Measurements from ENCODE around the gene ATRNL1.

Gene ATRNL1, protein sequence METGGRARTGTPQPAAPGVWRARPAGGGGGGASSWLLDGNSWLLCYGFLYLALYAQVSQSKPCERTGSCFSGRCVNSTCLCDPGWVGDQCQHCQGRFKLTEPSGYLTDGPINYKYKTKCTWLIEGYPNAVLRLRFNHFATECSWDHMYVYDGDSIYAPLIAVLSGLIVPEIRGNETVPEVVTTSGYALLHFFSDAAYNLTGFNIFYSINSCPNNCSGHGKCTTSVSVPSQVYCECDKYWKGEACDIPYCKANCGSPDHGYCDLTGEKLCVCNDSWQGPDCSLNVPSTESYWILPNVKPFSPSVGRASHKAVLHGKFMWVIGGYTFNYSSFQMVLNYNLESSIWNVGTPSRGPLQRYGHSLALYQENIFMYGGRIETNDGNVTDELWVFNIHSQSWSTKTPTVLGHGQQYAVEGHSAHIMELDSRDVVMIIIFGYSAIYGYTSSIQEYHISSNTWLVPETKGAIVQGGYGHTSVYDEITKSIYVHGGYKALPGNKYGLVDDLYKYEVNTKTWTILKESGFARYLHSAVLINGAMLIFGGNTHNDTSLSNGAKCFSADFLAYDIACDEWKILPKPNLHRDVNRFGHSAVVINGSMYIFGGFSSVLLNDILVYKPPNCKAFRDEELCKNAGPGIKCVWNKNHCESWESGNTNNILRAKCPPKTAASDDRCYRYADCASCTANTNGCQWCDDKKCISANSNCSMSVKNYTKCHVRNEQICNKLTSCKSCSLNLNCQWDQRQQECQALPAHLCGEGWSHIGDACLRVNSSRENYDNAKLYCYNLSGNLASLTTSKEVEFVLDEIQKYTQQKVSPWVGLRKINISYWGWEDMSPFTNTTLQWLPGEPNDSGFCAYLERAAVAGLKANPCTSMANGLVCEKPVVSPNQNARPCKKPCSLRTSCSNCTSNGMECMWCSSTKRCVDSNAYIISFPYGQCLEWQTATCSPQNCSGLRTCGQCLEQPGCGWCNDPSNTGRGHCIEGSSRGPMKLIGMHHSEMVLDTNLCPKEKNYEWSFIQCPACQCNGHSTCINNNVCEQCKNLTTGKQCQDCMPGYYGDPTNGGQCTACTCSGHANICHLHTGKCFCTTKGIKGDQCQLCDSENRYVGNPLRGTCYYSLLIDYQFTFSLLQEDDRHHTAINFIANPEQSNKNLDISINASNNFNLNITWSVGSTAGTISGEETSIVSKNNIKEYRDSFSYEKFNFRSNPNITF (N-terminal part only)

DNA sequence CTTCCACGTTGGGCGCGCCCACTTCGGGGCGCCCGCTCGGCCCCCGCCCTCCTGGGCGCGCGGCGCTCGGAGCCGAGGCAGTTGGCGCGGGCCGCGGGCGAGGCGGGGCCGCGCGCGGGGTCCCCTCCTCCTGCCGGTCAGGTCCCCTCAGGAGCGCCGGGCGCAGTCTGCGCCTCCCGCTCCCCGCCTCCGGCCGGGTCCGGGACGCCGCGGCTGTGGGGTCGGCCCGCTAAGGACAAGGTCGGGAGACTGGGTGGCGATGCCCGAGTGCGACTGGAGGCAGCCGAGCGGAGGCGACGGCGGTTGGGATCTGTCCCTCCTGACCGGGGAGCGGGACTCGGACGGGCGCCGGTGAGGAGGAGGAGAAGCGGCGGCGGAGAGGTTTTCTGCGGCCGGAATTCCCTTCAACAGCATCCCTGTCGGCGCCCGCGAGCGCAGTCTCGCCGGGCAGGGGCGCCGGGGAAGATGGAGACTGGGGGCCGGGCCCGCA, at the start of gene ATRNL1:
Gene ATRNL1 (plus strand): TSS at position 80 of the 490 bp plus-strand sequence. CDS start 386 bp downstream, at position 466.
- peak; percentile 60 for DNase-seq

DNA sequence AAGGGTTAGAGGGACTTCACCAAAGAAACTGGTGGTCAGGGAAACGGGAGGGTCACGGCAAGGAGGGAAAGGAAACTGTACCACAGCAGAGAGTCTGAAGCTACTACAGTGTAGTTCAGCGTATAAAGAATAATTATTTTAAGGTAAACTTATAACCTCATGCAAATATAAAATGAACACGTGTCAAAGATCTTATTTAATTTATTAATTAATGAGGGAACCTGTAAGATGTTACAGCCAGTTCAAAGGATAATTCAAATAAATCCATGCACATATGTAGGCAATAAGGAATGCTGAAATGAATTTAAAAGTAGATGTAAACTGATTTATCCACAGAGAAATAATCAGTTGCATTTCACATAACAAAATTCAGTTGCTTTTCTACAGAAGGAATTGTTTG, 49.4 kb upstream of the ATRNL1 start:
- DNase-seq = no peak

DNA sequence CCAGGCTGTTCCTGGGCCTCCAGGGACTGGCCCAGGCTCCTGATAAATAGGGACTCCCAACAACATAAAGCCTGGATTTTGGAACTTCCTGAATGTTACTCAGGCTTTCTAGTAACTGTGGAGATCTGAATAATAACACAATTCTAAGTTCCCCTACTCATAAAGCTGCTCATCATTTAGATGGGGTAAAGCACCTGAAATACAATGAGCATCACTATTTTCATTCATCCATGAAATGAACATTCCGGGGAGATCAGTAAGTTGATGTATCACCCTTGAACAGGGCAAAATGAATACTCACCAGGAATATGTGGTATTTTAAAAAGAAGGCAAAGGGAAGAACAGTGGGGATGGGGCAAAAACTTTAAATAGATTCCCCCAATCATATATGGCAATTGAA, 48.3 kb upstream of the ATRNL1 start:
- DNase-seq = no peak

DNA sequence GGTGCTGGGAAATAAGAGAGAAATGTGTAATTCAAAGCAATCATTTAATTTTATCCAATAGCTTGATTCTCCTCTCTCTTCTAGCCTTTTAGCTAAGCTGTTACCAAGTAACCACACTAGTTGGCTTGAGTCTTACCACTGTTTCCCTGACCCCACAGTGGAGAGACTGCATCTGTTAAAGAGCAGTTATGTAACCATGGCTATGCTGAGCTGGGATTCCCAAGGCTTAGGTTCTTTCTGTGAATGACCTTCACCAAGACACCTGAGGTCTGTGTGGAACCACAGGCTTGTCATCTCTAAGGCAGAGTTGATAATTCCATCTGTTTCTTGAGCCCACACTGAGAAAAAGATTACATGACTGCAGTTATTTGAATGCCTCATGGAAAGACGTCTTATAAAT, 47.7 kb upstream of the ATRNL1 start:
- no peak for DNase-seq

DNA sequence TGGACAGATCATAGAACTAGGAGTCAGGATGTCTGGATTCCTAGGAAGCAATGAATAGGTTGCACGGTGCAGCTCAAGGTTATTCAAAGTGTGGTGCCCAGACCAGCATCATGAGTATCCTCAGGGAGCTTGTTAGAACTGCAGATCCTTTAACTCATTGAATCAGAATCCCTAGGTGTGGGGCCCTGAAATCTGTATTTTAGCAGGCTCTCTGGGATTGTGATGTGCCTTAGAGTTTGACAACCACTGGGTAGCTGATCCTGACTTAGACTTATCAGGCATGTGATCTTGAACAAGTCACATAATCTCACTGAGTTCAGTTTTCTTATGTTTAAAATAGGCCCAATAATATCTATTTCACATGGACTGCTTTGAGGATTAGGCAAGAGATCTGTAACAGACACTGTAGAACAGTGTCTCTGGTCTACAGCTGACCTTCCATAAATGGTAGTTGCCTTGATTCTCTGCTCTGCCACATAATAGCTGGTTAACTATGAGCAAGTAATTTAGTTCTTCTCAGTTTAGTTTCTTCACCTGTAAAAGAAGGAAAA, 46.4 kb upstream of the ATRNL1 start:
- DNase-seq = no peak

DNA sequence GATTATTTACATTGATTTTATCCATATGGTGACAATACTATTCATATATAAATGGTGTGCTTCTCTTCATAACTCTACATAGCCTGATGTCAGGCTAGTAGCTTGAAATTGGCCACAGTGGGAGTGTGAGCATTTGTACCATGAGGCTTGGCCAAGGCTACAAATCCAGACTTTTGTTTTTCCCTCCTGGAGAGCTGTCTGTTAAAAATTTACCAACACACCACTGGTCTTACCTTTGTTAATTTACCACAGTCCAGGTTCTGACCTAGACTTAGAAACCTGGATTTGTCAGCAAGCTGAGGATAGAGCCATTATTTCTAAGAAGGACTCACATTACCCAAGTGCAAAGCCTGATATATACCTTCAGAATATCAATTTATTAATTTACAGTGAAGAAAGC, 45.5 kb upstream of the ATRNL1 start:
- no peak for DNase-seq

DNA sequence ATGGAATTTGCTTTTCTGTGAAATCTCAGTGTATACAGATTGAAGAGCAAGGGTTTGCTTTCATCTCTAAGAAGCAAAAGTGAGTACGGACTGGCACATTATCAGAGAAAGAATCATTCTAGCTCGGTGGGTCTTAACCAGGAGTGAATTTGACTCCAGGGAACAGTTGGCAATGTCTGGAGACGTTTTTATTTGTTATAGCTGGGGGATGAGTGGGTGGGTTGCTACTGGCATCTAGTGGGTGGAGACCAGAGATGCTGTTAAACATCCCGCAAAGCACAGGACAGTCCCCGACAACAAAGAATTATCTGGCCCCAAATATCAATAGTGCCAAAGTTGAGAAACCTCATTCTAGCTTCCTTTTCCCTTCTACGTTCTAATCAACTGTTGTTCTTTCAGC, 43.8 kb upstream of the ATRNL1 start:
- no peak for DNase-seq

DNA sequence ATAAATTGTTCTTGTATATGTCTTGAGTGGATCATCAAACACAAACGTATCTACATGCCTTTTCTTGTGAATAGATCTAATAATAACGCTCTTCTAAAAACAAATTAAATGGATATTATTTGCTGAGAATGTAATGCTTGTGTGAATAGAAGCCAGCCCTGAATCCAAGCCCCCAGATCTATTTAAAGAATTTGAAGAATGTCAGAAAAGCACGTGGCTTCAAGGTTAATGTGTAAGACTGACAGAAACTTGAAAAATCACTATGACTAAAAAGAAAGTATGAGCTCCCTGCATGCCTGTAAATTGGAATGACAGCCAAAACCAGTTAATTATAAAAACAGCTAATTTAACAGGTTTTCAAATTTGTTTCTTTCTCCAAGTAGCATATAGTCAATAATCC, 43.2 kb upstream of the ATRNL1 start:
- DNase-seq = no peak

DNA sequence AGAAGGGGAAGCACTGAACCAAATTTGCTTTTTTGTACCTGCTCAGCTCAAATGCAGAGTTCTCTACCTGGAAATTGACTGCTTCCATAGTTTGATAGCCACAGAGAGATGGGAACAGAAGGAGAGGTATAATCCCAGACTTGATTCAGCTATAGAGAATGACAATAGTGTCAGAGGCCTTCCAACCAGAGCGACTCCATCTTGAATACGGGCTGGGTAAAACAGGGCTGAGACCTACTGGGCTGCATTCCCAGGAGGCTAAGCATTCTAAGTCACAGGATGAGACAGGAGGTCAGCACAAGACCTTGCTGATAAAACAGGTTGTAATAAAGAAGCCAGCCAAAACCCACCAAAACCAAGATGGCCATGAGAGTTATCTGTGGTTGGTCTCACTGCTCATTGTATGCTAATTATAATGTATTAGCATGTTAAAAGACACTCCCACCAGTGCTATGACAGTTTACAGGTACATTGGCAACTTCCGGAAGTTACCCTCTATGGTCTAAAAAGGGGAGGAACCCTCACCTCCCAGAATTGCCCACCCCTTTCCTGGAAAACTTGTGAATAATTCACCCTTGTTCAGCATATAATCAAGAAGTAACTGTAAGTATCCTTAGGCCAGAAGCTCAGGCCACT, 42.7 kb upstream of the ATRNL1 start:
- no peak for DNase-seq

DNA sequence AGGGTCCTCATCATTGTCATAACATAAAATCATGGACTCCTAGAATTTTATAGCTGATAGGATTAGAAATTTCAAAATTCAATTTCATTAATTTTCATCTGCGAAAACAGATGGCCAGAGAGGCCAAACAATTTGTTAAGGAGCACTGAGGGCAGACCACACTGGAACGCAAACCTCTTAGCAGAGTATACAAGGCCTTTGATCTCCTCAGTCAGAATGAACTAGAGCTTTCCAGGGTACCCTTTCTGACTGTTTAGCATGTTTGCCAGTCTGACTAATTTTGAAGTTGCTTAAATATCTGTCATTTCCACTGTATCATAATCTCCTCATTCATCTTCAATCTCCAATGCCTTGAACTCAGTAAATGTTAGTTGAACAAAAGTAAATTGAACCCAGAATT, 41.9 kb upstream of the ATRNL1 start:
- DNase-seq = no peak

DNA sequence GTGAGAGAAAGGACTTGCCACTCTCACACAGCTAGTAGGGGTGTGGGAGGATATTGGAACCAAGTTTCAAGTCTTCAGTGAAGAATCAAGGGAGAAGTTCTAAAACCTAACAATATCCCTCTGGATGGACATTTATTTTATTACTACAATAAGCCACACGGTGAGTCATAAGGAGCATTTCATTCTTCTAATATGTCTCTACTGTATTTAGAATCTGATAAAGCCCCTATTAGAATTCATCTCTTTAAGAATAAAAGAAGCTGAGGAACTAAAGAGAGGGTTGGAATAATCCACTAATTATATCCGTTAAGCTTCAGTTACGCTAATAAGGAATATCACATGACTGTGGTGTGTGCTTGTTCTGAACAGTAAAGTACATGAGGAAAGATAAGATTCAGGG, 40.9 kb upstream of the ATRNL1 start:
- DNase-seq = no peak

DNA sequence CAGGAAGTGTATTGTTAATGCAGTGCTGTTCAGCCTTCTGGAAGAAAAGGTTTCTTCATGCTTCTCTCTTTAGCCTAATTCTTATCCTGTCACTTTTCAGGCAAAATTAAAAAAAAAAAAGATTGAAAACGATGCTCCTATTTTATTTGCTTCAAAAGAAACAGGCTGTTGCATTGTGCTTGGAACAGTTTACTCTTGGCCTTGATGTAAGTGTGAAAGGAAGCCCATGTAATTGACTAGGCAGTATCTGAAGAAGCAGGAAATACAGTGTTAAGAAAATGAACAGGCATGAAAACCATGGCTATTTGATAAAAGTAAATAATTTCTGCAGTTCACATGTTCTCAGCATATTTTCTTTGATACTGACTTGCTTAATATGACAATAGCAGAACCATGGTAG, 40.4 kb upstream of the ATRNL1 start:
- no peak for DNase-seq

DNA sequence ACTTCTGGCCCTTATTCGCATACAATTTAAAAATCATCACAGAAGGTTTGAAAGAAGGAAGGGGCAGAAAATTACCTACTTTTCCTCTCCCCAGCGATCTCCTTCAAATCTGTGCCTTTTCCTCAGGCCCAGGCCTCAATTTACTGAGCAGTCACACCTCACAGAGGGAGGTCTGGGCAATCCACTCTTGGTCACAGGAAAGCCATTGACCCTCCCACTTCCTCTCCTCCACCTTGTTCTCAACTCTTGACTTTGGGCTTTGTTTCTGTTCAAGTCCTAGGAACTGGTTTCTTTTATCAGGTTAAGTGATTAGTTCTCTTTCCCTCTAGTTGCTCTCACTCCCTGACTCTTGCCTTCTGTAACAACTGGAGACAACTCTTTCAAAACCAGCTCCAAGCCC, 37.0 kb upstream of the ATRNL1 start:
- DNase-seq = no peak

DNA sequence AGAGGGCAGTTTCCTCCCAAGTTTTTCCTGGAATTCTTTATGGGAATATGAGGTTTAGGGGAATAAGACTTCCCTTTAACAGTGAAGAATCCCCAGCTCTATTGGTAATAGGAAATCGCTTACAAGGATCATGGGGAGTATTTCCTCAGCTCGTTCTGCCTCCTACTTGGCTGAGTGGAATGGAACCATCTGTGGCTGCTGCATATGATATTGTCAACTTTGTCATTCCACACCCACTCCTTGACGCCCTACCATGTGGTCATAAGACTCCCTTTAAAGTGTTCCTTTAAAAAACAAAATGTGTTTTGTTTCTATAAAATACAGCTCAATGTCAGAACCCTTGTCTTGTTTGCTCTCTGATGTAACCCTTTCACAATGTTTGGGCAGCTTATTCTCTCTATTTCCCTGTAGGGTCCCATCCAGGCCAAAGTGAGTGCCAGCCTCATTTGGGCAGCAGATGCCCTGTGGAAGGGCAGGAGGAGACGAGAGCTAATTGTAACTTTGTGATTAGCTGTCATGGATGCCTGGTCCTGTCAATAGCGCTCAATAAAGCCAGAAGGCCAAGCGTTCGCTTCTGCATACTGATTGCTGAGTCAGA, 33.8 kb upstream of the ATRNL1 start:
- no peak for DNase-seq

DNA sequence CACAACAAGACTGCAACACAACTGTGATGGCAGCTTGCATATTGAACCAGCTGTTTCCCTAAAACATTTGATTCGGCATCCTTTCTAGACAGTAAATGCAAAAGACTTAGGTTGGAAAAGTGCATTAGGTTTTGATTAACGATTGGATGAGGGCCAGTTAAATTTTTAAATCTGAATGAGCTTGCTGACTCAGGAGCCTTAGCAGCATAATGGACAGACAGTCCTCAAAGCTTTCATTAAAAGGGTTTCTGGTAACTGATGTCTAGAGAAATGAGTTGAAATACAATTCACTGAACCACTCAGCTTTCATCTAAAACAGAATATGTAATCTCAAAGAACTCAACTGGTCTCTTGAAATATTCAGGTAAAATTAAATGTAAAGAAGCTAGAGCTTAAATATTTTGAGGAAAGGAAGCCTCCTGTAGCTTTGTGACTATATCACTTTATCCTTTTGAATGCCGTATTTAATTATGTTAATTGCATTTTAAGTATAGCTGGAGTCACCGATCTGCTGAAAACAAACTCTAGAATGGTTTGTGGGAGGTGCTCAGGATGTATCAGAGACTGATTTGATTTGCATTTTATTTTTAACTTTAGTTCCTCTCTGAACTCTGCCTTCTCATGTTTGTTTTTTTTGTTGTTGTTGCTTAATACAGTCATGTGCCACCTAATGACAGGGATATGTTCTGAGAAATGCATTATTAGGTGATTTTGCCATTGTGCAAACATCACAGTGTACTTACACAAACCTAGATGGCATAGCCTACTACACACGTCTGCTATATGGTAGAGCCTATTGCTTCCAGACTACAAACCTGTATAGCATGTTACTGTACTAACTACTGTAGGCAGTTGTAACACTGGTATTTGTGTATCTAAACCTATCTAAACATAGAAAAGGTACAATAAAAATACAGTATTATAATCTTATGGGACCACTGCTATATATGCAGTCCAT, 29.2 kb upstream of the ATRNL1 start:
- DNase-seq = no peak

DNA sequence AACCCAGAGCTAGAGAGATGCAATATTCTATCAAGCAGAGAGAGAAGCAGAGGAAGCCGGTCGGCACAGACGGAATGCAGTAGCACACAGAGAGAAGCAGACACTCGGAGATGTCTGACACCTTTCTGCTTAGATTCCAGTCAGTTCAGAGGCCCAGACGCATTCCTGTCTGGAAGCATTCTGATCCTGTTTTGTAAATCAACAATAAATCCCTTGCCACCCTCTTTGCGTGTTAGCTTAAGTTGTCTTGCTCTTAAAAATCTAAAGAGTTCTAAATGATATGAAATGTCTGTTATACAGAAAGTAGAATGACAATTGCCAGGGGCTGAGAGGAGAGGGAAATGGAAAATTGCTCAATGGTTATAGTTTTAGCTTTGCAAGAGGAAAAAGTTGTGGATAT, 27.4 kb upstream of the ATRNL1 start:
- DNase-seq = no peak

DNA sequence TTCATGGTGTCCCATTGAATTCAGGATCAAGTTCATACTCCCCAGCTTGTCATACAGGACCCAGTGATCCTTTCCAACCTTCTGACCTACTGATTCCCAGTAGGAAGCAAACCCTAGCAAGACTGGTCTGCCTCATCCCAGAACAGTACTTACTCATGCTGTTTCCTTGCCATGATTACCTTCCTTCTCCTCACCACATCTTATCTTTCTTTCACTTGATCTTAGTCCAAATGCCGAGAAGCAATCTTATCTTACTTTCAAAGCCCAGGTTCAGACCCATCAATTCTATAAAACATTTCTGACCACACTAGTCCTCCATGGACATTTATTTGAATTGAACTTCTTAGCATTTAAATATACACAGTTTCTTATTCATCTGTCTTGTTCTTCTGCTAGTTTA, 26.6 kb upstream of the ATRNL1 start:
- no peak for DNase-seq

DNA sequence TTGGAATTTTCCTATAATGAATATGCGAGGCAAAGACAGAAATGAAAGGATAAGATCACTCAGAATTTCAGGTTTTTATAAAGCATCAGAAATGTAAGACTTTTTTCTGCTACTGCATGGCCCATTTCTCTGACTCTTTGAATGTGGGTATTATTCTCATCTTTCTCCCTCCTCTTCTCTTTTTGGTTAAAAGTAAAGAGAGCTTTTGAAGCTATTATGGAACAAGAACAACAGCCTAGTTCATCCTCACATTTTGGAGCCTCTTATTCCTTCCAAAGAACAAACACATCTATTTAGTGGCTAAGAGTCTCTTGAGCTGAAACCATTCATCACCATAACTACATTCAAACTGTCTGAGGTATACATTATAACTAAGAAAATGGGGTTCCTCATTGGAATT, 19.4 kb upstream of the ATRNL1 start:
- DNase-seq = no peak

DNA sequence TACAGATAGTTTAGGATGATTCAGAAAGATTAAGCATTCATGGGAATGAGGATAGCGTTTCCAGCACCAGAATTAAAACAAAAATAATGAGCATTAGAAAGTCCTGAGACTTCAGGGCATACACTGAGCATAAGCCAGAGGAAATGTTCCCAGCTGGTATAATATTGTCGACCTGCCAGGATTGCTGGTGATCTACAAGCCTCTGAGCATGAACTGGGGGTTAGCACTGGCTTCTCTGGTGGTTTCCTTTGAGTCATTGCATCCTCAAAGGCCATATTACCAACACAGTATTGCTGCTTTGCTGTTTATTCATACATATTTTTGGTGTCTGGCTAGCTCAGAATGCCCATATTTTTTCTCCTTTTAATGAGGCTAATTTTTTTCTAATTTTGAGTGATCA, 10.7 kb upstream of the ATRNL1 start:
- no peak for DNase-seq

DNA sequence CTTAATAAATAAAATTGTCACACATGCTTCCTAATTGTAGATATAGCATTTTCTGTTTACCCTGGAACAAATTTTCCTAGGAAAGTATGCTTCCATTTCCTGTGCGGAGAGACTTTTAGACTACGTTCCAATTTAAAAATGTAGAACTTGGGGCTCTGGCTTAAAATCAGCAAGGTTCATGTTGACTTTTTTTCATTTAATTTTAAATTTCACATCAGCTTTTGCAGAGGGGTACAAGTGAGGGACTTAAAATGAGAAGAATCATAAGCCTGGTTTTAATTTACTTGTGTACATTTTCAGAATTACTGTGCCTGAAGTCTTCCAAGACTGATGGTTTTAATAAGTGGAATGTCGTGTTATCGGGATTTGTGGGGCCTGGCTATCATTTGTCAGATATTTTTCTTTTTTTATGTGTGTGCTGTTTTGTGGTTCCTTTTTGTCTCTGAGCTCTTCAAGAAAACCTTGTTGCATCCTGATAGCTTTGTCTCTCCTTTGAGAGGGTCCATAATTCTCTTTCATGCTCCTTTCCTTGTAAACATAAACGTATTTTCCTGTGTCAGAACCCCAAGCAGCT, 8.8 kb upstream of the ATRNL1 start:
- DNase-seq = no peak

DNA sequence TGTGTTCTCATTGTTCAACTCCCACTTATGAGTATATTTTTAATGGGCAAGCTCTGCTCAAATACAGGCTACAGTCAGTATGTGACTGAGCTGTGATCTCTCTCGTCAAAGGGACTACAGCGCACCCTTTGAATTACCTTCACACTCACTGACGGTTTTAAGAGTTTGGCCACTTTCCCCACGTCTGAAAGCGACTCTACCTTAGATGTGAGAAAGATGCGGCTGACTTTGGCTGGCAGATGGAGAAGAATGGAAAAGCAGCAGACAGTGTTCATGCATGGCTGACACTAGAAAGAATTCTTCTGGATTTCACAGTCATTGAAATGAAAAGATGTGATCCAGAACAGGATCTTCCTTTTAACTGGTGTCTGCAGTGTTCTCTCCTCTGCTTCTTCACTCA, 2.0 kb upstream of the ATRNL1 start:
- DNase-seq = no peak

All from activated CD8-positive, alpha-beta memory T cell treated with anti-CD3 and anti-CD28 coated beads for 24 hours (primary cell).